A549 (cell line): ENCODE data around the gene AMZ2.

Source experiments
- CEBPB ChIP-seq, 2 experiments: fragments of >200 bp in 1 of 2; sonication (Bioruptor Twin) in 1 of 2; formaldehyde crosslinking in 1 of 2; IDR thresholded peaks; 2 replicates each; pipeline ENCODE4 v1.6.1; 2012 to 2016
- CHD2 ChIP-seq: fragments of 150-350 bp; IDR thresholded peaks from 2 replicates; pipeline ENCODE4 v1.6.1; 2014; ENCODE audit warnings: low read length; ENCODE audit not compliant: partially characterized antibody
- EP300 ChIP-seq, 2 experiments: fragments of >200 bp; sonication (Bioruptor Twin); formaldehyde crosslinking; IDR thresholded peaks; 2 replicates in 1 of 2; 3 replicates in 1 of 2; pipeline ENCODE4 v1.6.1; 2016 to 2017
- NR3C1 ChIP-seq: fragments of >200 bp; sonication (Bioruptor Twin); formaldehyde crosslinking; IDR thresholded peaks from 3 replicates; pipeline ENCODE4 v1.6.1; 2017
- SMC3 ChIP-seq: fragments of >200 bp; sonication (Bioruptor Twin); formaldehyde crosslinking; IDR thresholded peaks from 3 replicates; pipeline ENCODE4 v1.6.1; 2018; ENCODE audit warnings: inconsistent platforms
- TF ChIP-seq, protein P1 (sequence below): fragments of >200 bp; sonication (Bioruptor Twin); formaldehyde crosslinking; IDR thresholded peaks from 3 replicates; pipeline ENCODE4 v1.5.1; 2016
- TF ChIP-seq, protein P2 (sequence below): fragments of 150-350 bp; IDR thresholded peaks from 2 replicates; pipeline ENCODE4 v1.6.1; 2014; ENCODE audit warnings: low read depth, mild to moderate bottlenecking, low read length
- TF ChIP-seq, protein P3 (sequence below): fragments of 450-650 bp; IDR thresholded peaks from 2 replicates; pipeline ENCODE4 v1.6.1; 2014; ENCODE audit warnings: antibody characterized with exemption
- TF ChIP-seq, protein P4 (sequence below): fragments of 200-600 bp; sonication (generic); IDR thresholded peaks from 2 replicates; pipeline ENCODE4 v1.6.1; 2016; ENCODE audit warnings: antibody characterized with exemption, mild to moderate bottlenecking, moderate library complexity
- TF ChIP-seq, protein P5 (sequence below): IDR thresholded peaks from 2 replicates; pipeline ENCODE4 v1.6.1; 2012

DNA sequence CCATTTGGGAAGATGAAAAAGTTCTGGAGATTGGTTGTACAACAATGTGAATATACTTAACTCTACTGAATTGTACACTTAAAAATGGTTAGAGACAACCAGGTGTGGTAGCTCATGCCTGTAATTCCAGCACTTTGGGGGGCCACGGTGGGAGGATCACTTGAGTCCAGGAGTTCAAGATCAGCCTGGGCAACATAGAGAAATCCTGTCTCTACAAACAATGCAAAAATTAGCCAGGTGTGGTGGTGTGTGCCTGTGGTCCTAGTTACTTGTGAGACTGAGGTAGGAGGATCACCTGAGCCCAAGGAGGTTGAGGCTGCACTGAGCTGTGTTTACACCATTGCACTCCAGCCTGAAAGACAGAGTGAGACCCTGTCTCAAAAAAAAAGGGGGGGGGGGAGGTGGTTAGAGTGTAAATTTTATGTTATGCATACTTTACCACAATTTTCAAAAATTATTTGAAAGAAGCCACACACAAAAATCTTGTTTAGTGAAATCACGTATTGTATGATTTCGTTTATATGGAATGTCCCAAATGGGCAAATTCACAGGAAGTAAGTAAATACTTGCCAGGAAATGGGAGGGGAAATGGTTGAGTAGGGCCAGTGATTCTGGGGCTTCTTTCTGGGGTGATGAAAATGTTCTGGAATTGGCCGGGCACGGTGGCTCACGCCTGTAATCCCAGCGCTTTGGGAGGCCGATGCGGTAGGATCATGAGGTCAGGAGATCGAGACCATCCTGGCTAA lies 37.1 kb upstream of the AMZ2 start:
- TF ChIP-seq SMC3 (no peak), EP300 (IDR thresholded peaks at IDR 0.05) (no peak), CEBPB (IDR thresholded peaks at IDR 0.05) (no peak), NR3C1 (no peak), CHD2 (no peak)
- TF ChIP-seq, protein P1, sequence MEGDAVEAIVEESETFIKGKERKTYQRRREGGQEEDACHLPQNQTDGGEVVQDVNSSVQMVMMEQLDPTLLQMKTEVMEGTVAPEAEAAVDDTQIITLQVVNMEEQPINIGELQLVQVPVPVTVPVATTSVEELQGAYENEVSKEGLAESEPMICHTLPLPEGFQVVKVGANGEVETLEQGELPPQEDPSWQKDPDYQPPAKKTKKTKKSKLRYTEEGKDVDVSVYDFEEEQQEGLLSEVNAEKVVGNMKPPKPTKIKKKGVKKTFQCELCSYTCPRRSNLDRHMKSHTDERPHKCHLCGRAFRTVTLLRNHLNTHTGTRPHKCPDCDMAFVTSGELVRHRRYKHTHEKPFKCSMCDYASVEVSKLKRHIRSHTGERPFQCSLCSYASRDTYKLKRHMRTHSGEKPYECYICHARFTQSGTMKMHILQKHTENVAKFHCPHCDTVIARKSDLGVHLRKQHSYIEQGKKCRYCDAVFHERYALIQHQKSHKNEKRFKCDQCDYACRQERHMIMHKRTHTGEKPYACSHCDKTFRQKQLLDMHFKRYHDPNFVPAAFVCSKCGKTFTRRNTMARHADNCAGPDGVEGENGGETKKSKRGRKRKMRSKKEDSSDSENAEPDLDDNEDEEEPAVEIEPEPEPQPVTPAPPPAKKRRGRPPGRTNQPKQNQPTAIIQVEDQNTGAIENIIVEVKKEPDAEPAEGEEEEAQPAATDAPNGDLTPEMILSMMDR = no peak
- TF ChIP-seq, protein P2, sequence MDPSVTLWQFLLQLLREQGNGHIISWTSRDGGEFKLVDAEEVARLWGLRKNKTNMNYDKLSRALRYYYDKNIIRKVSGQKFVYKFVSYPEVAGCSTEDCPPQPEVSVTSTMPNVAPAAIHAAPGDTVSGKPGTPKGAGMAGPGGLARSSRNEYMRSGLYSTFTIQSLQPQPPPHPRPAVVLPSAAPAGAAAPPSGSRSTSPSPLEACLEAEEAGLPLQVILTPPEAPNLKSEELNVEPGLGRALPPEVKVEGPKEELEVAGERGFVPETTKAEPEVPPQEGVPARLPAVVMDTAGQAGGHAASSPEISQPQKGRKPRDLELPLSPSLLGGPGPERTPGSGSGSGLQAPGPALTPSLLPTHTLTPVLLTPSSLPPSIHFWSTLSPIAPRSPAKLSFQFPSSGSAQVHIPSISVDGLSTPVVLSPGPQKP = no peak
- TF ChIP-seq, protein P3, sequence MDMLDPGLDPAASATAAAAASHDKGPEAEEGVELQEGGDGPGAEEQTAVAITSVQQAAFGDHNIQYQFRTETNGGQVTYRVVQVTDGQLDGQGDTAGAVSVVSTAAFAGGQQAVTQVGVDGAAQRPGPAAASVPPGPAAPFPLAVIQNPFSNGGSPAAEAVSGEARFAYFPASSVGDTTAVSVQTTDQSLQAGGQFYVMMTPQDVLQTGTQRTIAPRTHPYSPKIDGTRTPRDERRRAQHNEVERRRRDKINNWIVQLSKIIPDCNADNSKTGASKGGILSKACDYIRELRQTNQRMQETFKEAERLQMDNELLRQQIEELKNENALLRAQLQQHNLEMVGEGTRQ = no peak
- TF ChIP-seq, protein P4, sequence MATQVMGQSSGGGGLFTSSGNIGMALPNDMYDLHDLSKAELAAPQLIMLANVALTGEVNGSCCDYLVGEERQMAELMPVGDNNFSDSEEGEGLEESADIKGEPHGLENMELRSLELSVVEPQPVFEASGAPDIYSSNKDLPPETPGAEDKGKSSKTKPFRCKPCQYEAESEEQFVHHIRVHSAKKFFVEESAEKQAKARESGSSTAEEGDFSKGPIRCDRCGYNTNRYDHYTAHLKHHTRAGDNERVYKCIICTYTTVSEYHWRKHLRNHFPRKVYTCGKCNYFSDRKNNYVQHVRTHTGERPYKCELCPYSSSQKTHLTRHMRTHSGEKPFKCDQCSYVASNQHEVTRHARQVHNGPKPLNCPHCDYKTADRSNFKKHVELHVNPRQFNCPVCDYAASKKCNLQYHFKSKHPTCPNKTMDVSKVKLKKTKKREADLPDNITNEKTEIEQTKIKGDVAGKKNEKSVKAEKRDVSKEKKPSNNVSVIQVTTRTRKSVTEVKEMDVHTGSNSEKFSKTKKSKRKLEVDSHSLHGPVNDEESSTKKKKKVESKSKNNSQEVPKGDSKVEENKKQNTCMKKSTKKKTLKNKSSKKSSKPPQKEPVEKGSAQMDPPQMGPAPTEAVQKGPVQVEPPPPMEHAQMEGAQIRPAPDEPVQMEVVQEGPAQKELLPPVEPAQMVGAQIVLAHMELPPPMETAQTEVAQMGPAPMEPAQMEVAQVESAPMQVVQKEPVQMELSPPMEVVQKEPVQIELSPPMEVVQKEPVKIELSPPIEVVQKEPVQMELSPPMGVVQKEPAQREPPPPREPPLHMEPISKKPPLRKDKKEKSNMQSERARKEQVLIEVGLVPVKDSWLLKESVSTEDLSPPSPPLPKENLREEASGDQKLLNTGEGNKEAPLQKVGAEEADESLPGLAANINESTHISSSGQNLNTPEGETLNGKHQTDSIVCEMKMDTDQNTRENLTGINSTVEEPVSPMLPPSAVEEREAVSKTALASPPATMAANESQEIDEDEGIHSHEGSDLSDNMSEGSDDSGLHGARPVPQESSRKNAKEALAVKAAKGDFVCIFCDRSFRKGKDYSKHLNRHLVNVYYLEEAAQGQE = no peak
- TF ChIP-seq, protein P5, sequence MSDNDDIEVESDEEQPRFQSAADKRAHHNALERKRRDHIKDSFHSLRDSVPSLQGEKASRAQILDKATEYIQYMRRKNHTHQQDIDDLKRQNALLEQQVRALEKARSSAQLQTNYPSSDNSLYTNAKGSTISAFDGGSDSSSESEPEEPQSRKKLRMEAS = no peak
